GM19239 (cell line): ENCODE results near the gene IL34.

Experiments
- DNase-seq: peaks from one replicate; pipeline ENCODE4 v3.0.0; 2011; ENCODE audit warnings: low spot score; ENCODE audit not compliant: insufficient read length
- FAIRE-seq: peaks from 2 replicates; lab custom pipeline; 2011; peaks lifted over from hg19 to GRCh38; lab: Jason Lieb, UNC

The IL34 gene

DNA sequence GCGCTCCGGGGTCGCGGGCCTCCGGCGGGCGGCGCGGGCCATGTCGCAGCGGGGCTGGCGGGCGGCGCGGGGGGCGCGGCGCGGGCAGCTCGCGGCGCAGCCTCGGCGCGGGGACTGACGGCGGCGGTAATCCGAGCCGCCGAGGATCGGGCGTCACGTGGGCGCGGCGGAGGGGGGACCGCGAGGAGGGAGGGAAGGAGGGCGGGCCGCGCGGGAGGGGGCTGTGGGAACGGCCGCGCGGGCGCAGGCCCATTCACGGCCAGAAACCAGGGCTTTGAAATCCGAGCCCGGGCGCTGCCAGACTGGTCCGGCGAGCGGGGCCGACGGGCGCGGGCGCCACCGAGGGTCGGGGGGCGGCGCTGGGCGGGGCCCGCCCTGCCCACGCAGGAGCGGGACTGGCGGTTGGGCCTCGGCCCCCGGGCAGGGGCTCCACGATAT is 39.6 kb downstream of the IL34 start, which contains the start of gene MTSS2:
MTSS2 (minus strand) TSS at position 116 of the 438 bp plus-strand sequence. CDS start 262 bp downstream, outside the sequence.
- no peak for DNase-seq
- no peak for FAIRE-seq

DNA sequence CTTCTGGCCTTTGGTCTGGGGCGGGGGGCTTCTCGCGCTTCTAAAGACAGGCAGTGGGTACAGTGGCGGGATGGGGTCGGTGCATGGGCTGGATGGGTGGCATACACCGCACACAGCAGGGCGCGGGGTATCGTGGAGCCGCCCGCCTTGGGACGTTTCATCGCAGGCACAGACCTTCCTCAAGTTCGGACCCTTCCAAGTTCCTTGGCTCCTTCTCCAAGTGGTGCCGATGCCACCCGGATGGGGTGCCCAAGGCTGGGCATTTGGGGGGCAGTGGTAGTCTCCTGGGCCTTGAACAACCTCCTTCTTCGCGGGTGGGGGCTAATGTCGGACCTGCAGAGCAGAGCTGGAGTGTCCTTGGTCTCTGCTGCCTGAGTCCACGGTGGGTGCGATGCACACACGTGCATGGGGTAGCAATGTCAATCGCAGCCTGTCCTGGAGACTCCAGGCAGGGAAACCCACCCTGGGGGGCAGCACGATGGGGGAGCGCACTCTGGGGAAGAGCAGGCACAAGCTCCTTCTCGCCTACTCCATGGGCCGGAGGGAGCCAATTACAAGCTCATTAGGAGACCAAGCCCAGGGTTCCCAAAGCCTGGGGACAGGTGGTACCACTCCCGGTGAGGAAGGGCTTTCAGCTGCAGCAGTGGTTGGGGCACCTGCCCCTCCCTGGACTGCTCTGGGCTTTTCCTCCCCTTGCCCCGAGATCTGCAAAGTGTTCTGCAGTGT is 40.2 kb downstream of the IL34 start:
- no peak for FAIRE-seq
- no peak for DNase-seq

DNA sequence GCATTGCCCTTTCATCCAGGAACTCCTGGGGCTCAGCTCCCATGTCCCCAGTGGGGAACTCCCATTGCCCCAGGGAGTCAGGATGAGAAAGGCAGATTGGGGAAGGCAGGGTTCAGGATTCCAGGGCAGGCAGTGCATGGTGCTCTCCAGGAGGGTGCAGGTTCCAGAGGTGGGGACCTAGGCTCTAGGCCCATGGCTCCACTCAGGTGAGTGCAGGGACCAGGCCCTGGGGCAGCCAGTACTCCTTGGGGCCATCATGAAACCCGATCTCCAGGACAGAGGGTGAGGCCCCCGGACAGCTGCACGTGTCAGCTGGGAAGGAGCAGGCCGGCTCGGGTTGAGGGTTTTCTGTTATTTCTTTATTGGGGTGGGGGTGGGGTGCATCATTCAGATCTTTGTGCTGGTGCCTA is 40.7 kb downstream of the IL34 start:
- no peak for FAIRE-seq
- no peak for DNase-seq

DNA sequence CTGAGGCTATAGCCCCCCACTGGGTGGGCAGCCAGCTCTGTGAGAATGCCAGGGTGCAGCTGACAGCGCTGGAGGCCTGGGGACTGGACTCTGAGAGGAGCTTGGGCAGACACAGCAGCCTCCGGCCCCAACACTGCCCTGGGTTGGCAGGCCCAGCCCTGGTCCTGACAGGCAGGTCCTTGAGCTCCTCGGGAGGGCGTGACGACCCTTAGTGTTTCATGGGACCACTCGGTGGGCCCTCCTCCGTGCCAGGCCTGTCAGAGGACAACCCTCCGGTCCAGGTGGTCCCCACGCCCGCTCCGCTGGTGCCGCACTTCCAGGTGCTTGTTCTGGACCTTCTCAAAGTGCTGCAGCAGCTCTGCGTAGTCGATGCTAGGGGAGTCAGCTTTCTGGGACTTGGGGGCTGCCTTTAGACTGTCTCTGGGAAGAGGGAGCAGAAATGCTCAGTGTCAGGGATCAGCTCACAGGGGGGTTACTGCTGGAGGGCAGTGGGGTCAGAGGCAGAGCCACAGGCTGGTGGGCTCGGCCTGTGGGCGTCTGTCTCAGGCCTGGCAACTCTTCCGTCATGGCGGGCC is 41.4 kb downstream of the IL34 start:
- FAIRE-seq (no peak), DNase-seq (no peak)

DNA sequence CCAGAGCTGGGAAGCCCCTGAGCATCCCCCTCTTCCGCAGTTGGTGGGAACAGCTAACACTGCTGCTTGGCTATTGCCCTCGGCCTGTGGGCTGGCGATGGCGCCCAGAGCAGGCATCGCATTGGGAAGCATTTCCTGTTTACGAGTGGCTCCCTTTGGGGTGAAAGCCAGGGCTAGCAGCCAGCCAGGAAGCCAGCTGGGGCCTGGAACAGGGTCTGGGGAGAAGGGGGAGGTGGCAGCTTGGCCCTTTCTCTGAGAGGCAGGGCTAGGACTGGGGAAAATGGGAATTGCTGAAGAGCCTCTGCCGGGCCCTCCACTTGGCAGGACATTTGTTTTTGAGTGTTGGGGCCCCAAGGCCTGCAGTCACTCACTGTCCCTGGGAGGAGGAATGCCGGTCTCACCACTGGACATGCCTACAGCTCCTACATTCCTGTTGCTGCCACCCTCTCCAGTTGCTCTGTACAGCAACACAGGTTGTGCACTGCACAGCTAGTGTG is 41.9 kb downstream of the IL34 start:
- DNase-seq (no peak), FAIRE-seq (no peak)

DNA sequence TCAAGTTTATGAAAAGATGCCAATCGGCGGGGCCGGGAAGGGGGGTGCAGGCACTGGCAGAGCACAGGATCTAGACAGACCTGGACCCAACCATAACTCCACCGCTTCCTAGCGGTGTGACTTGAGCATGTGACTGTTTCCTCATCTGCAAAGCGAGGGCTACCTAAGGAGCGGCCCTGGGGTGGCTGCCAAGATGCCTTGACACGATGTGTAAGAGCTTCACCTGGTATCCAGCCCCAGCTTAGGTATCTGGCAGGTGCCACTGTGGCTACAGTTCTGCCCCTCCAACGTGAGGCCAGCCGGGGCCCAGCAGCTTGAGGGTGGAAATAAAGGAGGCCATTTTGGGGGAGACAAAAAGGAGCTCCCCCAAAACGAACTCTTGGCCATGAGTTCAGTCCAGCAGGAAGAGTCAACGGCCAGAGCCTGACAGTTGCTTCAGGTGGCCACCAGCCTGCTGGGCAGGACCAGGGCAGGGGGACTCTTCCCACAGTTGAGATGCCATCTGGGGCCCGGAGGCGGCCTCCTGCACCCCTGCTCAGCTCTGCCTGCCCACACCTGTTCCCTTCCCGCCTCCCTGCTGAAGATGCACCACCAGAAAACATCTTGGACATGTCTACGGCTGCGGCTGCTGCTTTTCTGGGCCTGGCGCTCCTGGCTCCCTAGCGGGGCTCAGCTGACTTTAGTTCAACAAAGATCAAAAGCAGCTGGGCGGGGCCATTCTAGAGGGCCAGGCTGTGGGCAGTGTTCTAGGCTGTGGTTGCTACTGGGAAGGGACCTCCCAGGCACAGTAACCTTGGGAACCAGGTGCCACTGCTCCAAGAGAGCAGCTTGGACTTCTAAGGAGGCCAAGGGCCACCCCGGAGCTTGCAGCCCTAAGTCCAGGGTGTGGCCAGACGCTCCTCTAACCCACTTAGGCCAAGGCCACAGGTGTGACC is 42.9 kb downstream of the IL34 start:
- FAIRE-seq: no peak

DNA sequence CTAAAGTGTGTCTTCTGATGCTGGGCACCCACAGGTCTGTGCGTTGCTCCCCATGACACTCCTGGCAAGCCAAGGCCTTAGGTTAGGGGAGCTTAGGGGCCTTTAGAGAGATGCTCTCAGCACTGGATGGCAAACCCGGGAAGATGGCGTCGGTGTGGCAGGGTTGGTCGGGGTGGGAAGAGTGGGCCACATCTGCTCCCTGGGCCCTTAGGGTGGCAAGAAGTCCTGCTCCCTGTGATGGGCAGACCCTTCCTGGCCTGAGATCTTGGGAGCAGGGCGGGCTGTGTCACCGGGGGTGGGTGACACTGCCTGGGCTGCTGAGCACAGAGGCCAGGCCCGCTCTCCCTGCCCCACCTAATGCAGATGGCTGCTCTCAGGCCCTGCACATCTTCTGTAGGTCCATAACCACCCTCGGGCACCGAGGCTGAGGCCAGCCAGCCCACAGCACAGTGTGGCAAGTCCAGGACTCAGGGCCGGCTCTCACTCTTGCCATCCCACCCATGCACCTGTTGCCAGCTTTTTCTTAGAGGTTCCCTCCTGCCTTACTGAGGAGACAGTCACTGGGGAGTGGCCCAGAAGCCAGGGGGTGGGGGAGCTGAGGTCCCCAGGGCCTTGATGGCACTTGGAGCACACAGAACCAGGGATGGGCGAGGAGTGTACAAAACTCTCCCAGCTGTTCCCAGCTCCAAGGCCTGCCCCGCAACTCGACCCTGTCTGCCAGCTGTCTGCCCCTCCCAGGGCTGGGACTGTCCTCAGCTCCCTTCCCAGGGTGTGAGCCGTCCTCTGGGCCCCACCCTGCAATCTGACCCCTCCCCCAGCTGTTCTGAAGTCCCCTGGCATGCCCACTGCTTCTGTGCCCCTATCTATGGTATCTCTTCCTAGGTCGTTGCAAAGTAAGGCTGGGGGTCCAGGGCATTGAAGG is 43.9 kb downstream of the IL34 start:
- no peak for DNase-seq
- no peak for FAIRE-seq

More for the DNA sequence above, 42.9 kb downstream of the IL34 start:
- no peak for DNase-seq

DNA sequence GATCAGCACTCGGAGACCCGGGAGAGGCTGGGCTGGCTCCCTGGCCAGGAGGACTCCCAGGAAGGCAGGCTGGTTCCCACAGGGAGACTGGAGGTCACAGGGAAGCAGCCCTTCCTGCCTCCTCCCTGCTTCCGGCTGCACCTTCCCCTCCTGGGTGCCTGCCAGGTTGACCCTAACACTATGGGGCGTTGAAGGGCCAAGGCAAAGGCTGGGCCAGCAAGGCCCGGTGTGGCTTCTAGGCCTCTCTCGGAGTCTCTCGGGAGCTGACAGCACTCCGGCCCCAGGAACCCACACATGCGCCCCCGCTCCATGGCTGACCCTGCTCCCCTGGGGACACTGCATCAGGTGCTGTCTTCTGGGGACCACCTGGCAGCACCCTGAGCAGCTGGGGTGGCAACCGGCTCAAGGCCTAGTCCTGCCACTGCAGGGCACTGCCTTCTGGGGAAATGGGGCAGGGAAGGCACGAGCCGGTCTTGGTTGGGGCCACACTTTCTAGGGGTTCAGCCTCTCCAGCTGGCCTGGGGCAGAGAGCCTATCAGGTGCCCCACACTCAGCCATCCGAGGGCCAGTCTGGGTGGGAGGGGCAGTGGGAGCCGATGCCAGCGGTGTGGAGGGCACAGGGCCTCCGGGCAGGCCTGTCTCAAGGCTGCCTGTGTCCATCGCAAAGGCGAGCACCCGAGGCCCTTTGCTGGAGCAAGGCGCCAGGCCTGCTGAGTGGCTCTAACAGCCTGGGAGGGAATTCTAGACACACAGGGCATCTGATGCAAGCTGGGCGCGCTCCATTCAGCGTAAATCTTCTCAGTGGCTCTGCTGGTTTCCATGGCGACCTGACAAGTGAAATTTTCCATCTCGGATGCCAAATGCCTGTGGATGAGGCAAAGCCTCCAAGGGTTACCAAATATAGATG is 45.1 kb downstream of the IL34 start:
- DNase-seq: no peak
- FAIRE-seq: no peak

DNA sequence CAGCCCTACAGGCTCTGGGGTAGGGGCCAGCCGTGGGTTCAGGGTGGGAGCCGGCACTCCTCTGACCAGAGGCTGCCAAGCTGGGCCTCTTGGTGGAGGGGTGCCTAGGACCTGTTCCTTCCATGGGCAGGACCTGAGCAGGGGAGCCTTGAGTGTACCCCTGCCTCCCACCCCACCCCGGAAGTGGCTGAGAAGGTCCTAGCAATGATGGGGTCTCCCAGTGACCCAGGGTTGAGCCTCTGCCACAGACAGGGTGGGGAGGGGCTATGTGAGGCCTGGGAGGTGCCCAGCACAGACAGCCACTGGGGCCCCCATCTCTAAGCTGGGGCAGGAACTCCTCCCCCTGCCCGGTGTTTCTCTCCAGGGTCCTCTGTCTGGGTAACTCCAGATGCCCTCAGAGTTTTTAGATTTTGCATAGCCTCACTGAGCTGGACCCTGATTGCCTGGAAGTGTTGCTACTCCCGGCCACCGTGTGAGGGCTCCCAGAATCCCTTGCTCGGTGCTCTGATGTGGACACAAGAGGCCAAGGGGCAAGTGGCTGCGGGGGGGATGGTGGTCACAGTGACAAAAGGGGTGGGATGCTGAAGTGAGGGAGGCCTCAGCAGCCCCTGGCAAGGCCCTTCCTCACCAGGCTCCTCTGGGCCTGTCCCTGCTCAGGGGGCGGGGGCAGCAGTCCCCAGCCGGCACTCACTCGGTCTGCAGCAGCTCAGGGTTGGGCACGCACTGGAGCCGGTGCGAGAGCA is 45.9 kb downstream of the IL34 start:
- no peak for FAIRE-seq
- no peak for DNase-seq

DNA sequence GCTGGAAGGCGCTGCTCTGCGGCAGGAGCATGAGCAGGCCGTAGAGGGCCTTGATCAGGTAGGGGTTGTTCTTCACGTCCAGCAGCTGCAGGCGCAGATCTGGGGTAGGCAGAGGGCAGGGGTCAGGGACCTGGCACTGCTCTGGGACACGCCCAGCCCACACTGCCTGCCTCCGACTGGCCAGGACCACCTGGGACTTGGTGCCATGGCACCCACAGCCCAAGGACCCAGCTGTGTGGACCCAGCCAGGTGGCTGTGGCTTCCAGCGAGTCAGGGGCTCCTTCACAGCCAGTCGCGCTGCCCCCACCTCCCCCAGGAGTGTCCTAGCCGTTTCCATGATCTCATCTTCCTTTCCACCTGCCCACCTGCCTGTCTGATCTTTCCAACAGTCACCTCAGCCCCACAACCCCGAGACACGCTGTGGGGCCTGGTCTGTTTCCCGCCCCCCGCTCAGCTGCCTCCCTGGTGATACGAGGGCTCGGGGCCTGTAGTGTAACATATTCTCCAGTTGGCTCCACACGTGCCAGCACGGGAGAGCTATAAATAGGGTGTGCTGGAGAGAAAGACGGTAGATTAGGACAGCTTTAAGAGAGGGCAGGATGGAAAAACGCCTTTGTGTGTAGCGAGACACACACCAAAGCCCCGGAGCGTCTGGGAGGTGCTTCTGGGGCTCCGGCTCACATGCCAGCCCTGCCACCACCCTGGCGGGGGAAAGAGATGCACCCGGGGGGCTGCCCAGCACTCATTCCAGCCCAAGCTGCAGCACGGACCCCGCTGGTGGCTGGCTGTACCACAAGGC is 46.7 kb downstream of the IL34 start:
- DNase-seq (no peak), FAIRE-seq (no peak)

DNA sequence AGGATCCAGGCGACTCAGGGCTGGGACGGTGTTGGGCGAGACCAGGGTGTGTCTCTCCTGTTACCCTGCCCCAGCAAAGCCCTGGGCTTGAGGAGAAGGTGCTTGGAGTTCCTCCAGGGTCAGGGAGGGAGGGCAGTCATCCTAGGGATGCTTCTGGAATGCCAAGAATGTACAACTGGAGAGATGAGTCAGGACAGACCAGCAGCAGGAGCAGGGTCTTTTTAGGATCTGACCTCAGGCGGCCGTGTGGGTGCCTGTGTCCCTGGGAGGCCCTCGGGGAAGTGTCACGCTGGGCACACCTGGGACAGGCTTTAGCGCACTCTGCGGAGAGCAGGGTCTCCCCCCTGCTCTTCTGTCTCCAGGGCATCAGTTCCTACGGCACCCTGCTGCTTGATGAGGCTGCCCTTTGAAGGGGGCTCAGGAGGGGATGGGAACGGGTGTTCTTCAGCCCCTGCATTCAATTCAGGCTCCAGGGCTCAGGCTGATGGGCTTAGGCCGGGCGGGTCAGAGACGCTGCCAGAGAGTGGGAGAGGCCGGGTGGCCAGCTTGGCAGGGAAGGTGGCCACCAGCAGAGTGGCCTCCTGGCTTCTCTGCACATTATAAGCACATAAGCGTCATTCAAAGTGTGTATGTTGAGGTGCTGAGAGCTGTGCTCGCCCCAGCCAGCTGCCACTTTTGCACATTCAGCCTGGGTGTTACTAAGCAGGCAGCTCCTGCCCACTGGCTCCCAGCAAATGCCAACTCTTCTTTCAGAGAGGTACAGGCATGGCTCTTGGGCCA is 47.9 kb downstream of the IL34 start:
- no peak for DNase-seq
- no peak for FAIRE-seq

DNA sequence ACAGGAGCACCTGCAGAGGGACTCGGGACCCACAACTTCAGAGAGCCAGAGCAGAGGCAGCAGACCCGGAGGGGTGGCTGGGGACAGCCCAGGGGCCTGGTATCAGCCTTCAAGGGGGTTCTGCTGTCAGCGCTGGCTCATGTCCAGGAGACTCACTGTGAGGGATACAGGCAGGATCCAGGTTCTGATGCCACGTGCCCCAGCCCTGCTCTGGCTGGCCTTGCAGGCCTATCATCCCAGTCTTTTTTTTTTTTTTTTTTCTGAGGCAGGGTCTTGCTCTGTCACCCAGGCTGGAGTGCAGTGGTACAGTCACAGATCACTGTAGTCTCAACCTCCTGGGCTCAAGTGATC is 48.5 kb downstream of the IL34 start:
- no peak for FAIRE-seq
- no peak for DNase-seq

DNA sequence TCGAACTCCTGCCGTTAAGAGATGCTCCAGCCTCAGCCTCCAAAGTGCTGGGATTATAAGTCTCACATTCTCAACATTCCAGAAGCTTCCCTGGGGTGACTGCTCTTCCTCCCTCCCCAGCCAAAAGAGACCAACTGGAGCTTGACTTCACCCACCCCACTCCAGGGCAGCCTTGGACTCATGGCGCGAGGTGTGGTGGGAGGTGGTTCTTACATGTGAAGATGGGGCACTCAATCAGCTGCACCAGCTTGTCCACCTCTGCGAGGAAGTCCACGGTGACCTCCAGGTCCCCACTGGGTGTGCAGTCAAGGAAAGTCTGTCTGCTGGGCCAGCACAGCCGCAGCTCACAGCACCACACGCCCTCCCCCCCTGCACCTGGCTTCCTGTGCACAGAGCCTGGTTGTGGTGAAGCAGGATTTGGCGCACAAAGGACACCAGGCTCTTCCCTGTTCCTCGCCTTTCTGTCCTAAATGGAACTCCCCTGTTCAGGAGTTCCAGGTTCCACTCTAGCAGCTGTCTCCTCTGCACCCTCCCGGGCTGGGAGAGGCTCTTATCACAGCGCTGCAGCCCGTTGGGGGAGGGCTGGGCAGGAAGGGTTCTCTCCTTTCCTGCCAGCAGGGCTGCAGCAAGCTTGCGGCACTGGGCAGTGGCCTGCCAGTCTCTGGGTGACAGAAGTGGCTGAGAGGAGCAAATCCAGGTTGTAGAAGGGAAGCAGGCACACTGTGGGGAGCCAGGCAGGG is 49.1 kb downstream of the IL34 start:
- no peak for FAIRE-seq
- no peak for DNase-seq

DNA sequence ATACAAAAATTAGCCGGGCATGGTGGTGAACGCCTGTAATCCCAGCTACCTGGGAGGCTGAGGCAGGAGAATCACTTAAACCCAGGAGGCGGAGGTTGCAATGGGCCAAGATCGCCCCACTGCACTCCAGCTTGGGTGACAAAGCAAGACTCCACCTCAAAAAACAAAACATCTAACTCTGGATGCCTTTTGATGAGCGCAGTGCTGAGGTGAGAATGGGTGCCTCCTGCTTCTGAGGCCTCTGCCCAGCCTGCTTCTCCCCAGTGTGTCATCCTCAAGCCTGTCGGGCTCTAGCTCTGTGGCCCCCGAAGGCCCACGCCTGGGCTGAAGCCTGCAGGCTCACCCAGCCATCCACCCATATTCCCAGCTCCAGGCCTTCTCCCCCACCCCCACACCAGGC is 50.0 kb downstream of the IL34 start:
- DNase-seq (no peak), FAIRE-seq (no peak)

DNA sequence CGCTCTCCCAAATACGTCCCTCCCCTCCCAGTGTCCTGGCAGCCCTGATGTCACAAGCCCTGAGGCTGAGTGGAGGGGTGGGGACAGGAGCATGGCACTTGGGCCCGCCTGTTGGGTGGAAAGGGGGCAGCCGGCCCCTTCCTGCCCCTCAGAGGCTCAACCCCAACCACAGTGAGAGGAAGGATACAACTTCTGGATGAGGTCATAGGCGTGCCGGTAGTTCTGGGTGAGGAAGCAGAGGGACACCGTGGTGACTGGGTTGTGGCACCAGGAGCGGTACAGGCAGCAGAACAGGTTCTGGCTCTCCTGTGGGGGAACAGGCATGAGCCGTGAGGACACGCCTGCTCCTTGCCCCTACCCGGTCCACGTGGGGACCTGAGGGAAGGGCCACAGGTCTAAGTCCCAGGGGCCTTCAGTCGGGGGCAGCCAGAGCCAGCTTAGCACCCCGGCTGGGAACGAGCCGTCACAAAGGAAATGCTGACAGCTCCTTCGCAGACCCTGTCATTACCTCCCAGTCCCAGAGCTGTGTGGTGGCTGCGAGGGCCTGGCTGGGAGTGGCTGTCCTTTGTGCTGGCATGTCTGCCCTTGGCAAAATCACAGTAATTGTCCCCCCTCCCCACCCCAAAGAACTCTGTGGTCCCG is 50.7 kb downstream of the IL34 start:
- FAIRE-seq (no peak), DNase-seq (no peak)
